ENCODE data around the gene SPZ1.
"Not testable (repeated sequence)": the region's sequence is repeated elsewhere in the genome, so short reads cannot be mapped to it uniquely, and the experiment has no call there.

SPZ1 gene, protein sequence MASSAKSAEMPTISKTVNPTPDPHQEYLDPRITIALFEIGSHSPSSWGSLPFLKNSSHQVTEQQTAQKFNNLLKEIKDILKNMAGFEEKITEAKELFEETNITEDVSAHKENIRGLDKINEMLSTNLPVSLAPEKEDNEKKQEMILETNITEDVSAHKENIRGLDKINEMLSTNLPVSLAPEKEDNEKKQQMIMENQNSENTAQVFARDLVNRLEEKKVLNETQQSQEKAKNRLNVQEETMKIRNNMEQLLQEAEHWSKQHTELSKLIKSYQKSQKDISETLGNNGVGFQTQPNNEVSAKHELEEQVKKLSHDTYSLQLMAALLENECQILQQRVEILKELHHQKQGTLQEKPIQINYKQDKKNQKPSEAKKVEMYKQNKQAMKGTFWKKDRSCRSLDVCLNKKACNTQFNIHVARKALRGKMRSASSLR

DNA sequence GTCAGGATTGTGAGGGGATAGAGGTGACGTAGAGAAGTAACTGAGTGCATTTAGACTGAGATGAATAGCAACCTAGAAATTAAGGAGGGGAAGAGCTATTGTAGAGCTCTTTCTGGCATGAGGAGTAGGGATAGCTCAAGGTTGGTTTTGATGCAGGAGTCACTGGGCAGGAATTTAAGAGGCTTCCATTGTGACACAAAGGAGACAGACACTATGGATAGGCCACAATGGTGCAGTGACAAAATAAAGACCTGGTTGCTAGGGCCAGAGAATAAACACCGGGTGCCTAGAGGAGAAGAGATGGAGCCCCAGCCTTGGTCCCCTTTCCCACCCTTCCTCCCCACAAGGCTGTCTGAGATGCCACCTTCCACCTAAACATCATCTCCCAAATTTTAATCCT is at the start of gene SPZ1:
SPZ1 (plus strand) TSS at position 301 of the 400 bp plus-strand sequence. CDS start 214 bp downstream, outside the sequence.
- TF ChIP-seq EZH2phosphoT487 (IDR thresholded peaks at IDR 0.05; ENCODE audit: low read depth), result no peak
- TF ChIP-seq, protein P1, sequence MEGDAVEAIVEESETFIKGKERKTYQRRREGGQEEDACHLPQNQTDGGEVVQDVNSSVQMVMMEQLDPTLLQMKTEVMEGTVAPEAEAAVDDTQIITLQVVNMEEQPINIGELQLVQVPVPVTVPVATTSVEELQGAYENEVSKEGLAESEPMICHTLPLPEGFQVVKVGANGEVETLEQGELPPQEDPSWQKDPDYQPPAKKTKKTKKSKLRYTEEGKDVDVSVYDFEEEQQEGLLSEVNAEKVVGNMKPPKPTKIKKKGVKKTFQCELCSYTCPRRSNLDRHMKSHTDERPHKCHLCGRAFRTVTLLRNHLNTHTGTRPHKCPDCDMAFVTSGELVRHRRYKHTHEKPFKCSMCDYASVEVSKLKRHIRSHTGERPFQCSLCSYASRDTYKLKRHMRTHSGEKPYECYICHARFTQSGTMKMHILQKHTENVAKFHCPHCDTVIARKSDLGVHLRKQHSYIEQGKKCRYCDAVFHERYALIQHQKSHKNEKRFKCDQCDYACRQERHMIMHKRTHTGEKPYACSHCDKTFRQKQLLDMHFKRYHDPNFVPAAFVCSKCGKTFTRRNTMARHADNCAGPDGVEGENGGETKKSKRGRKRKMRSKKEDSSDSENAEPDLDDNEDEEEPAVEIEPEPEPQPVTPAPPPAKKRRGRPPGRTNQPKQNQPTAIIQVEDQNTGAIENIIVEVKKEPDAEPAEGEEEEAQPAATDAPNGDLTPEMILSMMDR (IDR thresholded peaks at IDR 0.05; ENCODE audit: low read depth, low read length), result no peak
- Histone ChIP-seq H3K4me1 (ENCODE audit: low read length) (no peaks in the 10 kb centered on the region), H3K9ac (ENCODE audit: low read length) (no peak within 1 kb of the TSS), H2AFZ (ENCODE audit: low read depth, low read length) (no peak within 1 kb of the TSS), H3K27ac (ENCODE audit: low read length) (no peak within 1 kb of the TSS), H4K20me1 (ENCODE audit: insufficient read depth, low read length) (no peaks in the 10 kb centered on the region), H3K27me3 (ENCODE audit: low read depth, low read length) (peaks cover 7% of the 10 kb centered on the region), H3K36me3 (replicated peaks; ENCODE audit: low read depth, low read length) (no peaks in the 10 kb centered on the region), H3K4me2 (ENCODE audit: low read length) (no peak within 1 kb of the TSS), H3K9me3 (ENCODE audit: insufficient read depth, low read length) (no peaks in the 10 kb centered on the region), H3K79me2 (ENCODE audit: low read length) (no peaks in the 10 kb centered on the region), H3K4me3 (ENCODE audit: low read length) (no peak within 1 kb of the TSS)

DNA sequence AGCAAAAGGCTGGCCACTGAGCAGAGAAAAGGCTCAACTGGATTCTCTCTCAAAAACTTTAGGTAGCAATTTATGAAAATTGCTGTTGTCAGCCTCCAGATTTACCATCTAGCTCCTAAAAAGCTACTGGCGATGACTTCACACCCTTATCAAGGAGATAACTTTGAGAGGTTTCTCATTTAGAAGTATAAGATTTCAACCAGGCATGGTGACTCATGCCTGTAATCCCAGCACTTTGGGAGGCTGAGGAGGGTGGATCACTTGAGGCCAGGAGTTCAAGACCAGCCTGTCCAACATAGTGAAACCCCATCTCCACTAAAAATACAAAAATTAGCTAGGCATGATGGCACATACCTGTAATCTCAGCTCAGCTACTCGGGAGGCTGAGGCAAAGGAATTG is 49.3 kb upstream of the SPZ1 start:
- not testable (repeated sequence) for H2AFZ ChIP-seq (ENCODE audit: low read depth, low read length); H3K4me2 ChIP-seq (ENCODE audit: low read length); H3K27me3 ChIP-seq (ENCODE audit: low read depth, low read length); H3K4me1 ChIP-seq (ENCODE audit: low read length); H3K36me3 ChIP-seq (replicated peaks; ENCODE audit: low read depth, low read length); H3K79me2 ChIP-seq (ENCODE audit: low read length); H3K4me3 ChIP-seq (ENCODE audit: low read length); H3K9ac ChIP-seq (ENCODE audit: low read length); H3K27ac ChIP-seq (ENCODE audit: low read length); H3K9me3 ChIP-seq (ENCODE audit: insufficient read depth, low read length); H4K20me1 ChIP-seq (ENCODE audit: insufficient read depth, low read length)

DNA sequence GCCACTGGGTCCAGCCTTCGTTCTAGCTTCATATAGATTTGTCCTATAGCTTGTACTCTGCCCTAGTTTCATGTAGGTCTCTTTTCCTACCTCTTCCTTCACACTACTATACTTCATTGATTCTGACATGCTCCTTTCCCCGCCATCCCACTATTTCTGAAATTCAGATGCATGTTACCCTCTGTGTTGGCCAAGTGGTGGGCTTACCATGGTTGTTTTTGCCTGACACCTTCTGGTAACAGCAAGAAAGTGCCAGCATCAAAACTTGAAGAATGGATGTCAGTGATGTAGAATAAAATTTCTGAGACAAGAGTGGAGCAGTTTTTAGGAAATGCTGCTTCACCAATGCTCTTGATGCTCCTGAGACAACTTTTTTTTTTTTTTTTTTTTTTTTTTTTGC is 44.5 kb upstream of the SPZ1 start:
- Histone ChIP-seq H3K9ac (ENCODE audit: low read length) (no peak overlapping the region), H4K20me1 (ENCODE audit: insufficient read depth, low read length) (no peaks in the 10 kb centered on the region), H2AFZ (ENCODE audit: low read depth, low read length) (no peak overlapping the region), H3K79me2 (ENCODE audit: low read length) (no peaks in the 10 kb centered on the region), H3K9me3 (ENCODE audit: insufficient read depth, low read length) (no peaks in the 10 kb centered on the region; the same call in 1 of the 2 replicates), H3K4me1 (ENCODE audit: low read length) (no peaks in the 10 kb centered on the region), H3K27me3 (ENCODE audit: low read depth, low read length) (no peaks in the 10 kb centered on the region), H3K4me2 (ENCODE audit: low read length) (no peak overlapping the region), H3K4me3 (ENCODE audit: low read length) (no peak overlapping the region), H3K27ac (ENCODE audit: low read length) (no peak overlapping the region), H3K36me3 (replicated peaks; ENCODE audit: low read depth, low read length) (no peaks in the 10 kb centered on the region)
- no peak for TF ChIP-seq EZH2phosphoT487 (IDR thresholded peaks at IDR 0.05; ENCODE audit: low read depth)
- TF ChIP-seq, protein P1 (IDR thresholded peaks at IDR 0.05; ENCODE audit: low read depth, low read length), result peak; percentile 49

DNA sequence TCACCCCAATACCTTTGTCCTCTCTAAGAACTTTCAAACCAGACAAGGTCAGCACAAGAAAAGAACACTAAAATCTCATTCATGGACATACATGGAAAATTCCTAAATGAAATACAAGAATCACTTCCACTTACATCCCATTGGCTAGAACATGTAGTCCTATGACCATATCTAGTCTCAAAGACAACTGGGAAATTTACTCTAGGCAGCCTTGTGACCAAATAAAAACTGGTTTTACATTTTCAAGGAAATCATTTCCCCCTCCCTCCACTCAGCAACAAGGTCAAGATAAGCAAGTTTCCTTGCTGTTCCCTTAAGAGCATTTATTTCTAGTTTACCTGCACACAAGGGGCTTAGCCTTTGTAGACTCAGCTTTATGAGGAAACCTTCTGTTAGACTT is 43.6 kb upstream of the SPZ1 start:
- Histone ChIP-seq H3K27ac (ENCODE audit: low read length) (no peak overlapping the region), H3K36me3 (replicated peaks; ENCODE audit: low read depth, low read length) (no peaks in the 10 kb centered on the region), H3K4me3 (ENCODE audit: low read length) (no peak overlapping the region), H3K4me2 (ENCODE audit: low read length) (no peak overlapping the region), H3K9me3 (ENCODE audit: insufficient read depth, low read length) (no peaks in the 10 kb centered on the region), H3K27me3 (ENCODE audit: low read depth, low read length) (no peaks in the 10 kb centered on the region), H4K20me1 (ENCODE audit: insufficient read depth, low read length) (no peaks in the 10 kb centered on the region), H3K4me1 (ENCODE audit: low read length) (no peaks in the 10 kb centered on the region), H3K79me2 (ENCODE audit: low read length) (no peaks in the 10 kb centered on the region), H3K9ac (ENCODE audit: low read length) (no peak overlapping the region), H2AFZ (ENCODE audit: low read depth, low read length) (no peak overlapping the region)
- TF ChIP-seq EZH2phosphoT487 (IDR thresholded peaks at IDR 0.05; ENCODE audit: low read depth), result no peak
- TF ChIP-seq, protein P1 (IDR thresholded peaks at IDR 0.05; ENCODE audit: low read depth, low read length), result no peak

All from OCI-LY3 (cell line).